ENCODE data around the gene VAT1. TPM values are rescaled to one million over a fixed set of nuclear protein-coding genes. Genes with fewer than 3 reads are reported as not detected.

VAT1 gene
- total and polyA plus RNA-seq, 9 donors: 50.4 to 95.3 (median 75.9) TPM

GRCh38 chr17:43051969-43052368, 29.8 kb upstream of the VAT1 start:
- Histone ChIP-seq H3K4me1 (ENCODE audit: control insufficient read depth, insufficient read depth, low read length) (no peaks in the 10 kb centered on the region), H3K36me3 (ENCODE audit: control insufficient read depth, insufficient read depth, low read length) (peaks cover 36% of the 10 kb centered on the region), H3K27me3 (ENCODE audit: control insufficient read depth, insufficient read depth, low read length) (no peaks in the 10 kb centered on the region), H3K4me3 (ENCODE audit: low read length) (no peak overlapping the region), H3K27ac (ENCODE audit: low read length) (no peak overlapping the region), H3K9me3 (replicated peaks; ENCODE audit: control insufficient read depth, low read depth, low read length) (no peaks in the 10 kb centered on the region)
- DNase-seq: no peak
- WGBS (ENCODE audit: insufficient coverage): no CpG with 5 or more reads among the region's 1 CpG

- Histone ChIP-seq H3K4me1 (ENCODE audit: control insufficient read depth, insufficient read depth, low read length) (no peaks in the 10 kb centered on the region), H3K36me3 (ENCODE audit: control insufficient read depth, insufficient read depth, low read length) (peaks cover 18% of the 10 kb centered on the region), H3K4me3 (ENCODE audit: low read length) (no peak overlapping the region), H3K9me3 (replicated peaks; ENCODE audit: control insufficient read depth, low read depth, low read length) (no peaks in the 10 kb centered on the region), H3K27ac (ENCODE audit: low read length) (no peak overlapping the region), H3K27me3 (ENCODE audit: control insufficient read depth, insufficient read depth, low read length) (no peaks in the 10 kb centered on the region)
- 100% methylated on average over 2 of the region's 4 CpGs for WGBS (ENCODE audit: insufficient coverage)
- DNase-seq: no peak
These were observed 21.8 kb upstream of the VAT1 start for GRCh38 chr17:43044024-43044423.

GRCh38 chr17:43043307-43043706, 21.1 kb upstream of the VAT1 start:
- Histone ChIP-seq H3K27me3 (ENCODE audit: control insufficient read depth, insufficient read depth, low read length) (no peaks in the 10 kb centered on the region), H3K9me3 (replicated peaks; ENCODE audit: control insufficient read depth, low read depth, low read length) (no peaks in the 10 kb centered on the region), H3K4me3 (ENCODE audit: low read length) (no peak overlapping the region), H3K4me1 (ENCODE audit: control insufficient read depth, insufficient read depth, low read length) (no peaks in the 10 kb centered on the region), H3K27ac (ENCODE audit: low read length) (no peak overlapping the region), H3K36me3 (ENCODE audit: control insufficient read depth, insufficient read depth, low read length) (peaks cover 13% of the 10 kb centered on the region)
- no peak for DNase-seq

DNA sequence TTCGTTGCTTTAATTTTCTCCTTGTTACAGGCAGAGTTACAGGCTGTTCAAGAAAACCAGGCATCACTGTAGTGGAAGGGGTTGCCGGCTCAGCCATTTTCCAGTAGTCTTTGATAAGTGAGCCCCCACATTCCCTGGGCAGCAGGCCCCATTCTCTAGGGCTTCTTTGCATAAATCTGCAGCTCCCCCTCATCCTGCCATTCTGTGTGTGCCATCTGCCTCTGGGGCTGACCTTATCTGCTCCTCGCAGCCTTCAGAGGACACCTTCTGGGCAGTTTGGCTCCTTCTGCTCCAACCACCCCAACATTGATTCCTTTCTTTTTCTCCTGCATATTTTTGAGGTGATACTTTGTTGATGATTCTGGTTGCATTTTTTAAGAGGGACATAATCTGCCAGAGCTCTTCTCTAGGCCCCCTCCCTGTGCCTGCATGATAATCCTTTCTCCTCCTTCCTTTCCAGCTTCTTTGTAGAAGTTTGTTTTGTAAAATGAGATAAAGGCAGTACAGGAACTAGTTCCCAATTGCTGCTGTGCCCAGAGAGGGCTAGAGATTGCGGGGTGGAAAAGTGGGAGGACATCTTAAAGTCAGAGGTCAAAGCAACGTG, 19.9 kb upstream of the VAT1 start:
- no peak overlapping the region for H3K27ac ChIP-seq (ENCODE audit: low read length)
- 11% methylated on average over 1 of the region's 5 CpGs for WGBS (ENCODE audit: insufficient coverage)
- no peak overlapping the region for H3K4me3 ChIP-seq (ENCODE audit: low read length)
- H3K27me3 ChIP-seq (ENCODE audit: control insufficient read depth, insufficient read depth, low read length): no peaks in the 10 kb centered on the region
- no peaks in the 10 kb centered on the region for H3K9me3 ChIP-seq (replicated peaks; ENCODE audit: control insufficient read depth, low read depth, low read length)
- DNase-seq: no peak
- peaks cover 11% of the 10 kb centered on the region for H3K36me3 ChIP-seq (ENCODE audit: control insufficient read depth, insufficient read depth, low read length)
- H3K4me1 ChIP-seq (ENCODE audit: control insufficient read depth, insufficient read depth, low read length): no peaks in the 10 kb centered on the region

- Histone ChIP-seq H3K4me3 (ENCODE audit: low read length) (no peak overlapping the region), H3K4me1 (ENCODE audit: control insufficient read depth, insufficient read depth, low read length) (no peaks in the 10 kb centered on the region), H3K27ac (ENCODE audit: low read length) (no peak overlapping the region), H3K27me3 (ENCODE audit: control insufficient read depth, insufficient read depth, low read length) (no peaks in the 10 kb centered on the region), H3K9me3 (replicated peaks; ENCODE audit: control insufficient read depth, low read depth, low read length) (no peaks in the 10 kb centered on the region), H3K36me3 (ENCODE audit: control insufficient read depth, insufficient read depth, low read length) (peaks cover 8% of the 10 kb centered on the region)
- no peak for DNase-seq
- WGBS (ENCODE audit: insufficient coverage): no CpG with 5 or more reads among the region's 2 CpGs
These were observed 18.5 kb upstream of the VAT1 start for GRCh38 chr17:43040655-43041054.

- H3K36me3 ChIP-seq (ENCODE audit: control insufficient read depth, insufficient read depth, low read length): peaks cover 4% of the 10 kb centered on the region
- H3K4me1 ChIP-seq (ENCODE audit: control insufficient read depth, insufficient read depth, low read length): no peaks in the 10 kb centered on the region
- no CpG with 5 or more reads among the region's 2 CpGs for WGBS (ENCODE audit: insufficient coverage)
- no peaks in the 10 kb centered on the region for H3K9me3 ChIP-seq (replicated peaks; ENCODE audit: control insufficient read depth, low read depth, low read length)
- no peak overlapping the region for H3K27ac ChIP-seq (ENCODE audit: low read length)
- H3K4me3 ChIP-seq (ENCODE audit: low read length): no peak overlapping the region
- no peaks in the 10 kb centered on the region for H3K27me3 ChIP-seq (ENCODE audit: control insufficient read depth, insufficient read depth, low read length)
- DNase-seq: no peak
These were observed 17.5 kb upstream of the VAT1 start for GRCh38 chr17:43039646-43040045.

- H3K4me1 ChIP-seq (ENCODE audit: control insufficient read depth, insufficient read depth, low read length): peaks cover 4% of the 10 kb centered on the region
These were observed 12.7 kb upstream of the VAT1 start for GRCh38 chr17:43034894-43035293.

GRCh38 chr17:43033948-43034881, 12.0 kb upstream of the VAT1 start:
- Histone ChIP-seq H3K27me3 (ENCODE audit: control insufficient read depth, insufficient read depth, low read length) (no peaks in the 10 kb centered on the region), H3K4me1 (ENCODE audit: control insufficient read depth, insufficient read depth, low read length) (peaks cover 7% of the 10 kb centered on the region), H3K27ac (ENCODE audit: low read length) (no peak overlapping the region), H3K4me3 (ENCODE audit: low read length) (no peak overlapping the region), H3K9me3 (replicated peaks; ENCODE audit: control insufficient read depth, low read depth, low read length) (no peaks in the 10 kb centered on the region), H3K36me3 (ENCODE audit: control insufficient read depth, insufficient read depth, low read length) (no peaks in the 10 kb centered on the region)
- no peak for DNase-seq
- WGBS (ENCODE audit: insufficient coverage): 36% methylated on average over 3 of the region's 12 CpGs

More at GRCh38 chr17:43034894-43035293, 12.7 kb upstream of the VAT1 start:
- no peak overlapping the region for H3K27ac ChIP-seq (ENCODE audit: low read length)
- 44% methylated on average over 2 of the region's 3 CpGs for WGBS (ENCODE audit: insufficient coverage)
- no peaks in the 10 kb centered on the region for H3K9me3 ChIP-seq (replicated peaks; ENCODE audit: control insufficient read depth, low read depth, low read length)
- no peak overlapping the region for H3K4me3 ChIP-seq (ENCODE audit: low read length)
- H3K27me3 ChIP-seq (ENCODE audit: control insufficient read depth, insufficient read depth, low read length): no peaks in the 10 kb centered on the region
- no peak for DNase-seq
- no peaks in the 10 kb centered on the region for H3K36me3 ChIP-seq (ENCODE audit: control insufficient read depth, insufficient read depth, low read length)

- no peak overlapping the region for H3K4me3 ChIP-seq (ENCODE audit: low read length)
- WGBS (ENCODE audit: insufficient coverage): no CpG with 5 or more reads among the region's 3 CpGs
- no peak for DNase-seq
- no peaks in the 10 kb centered on the region for H3K9me3 ChIP-seq (replicated peaks; ENCODE audit: control insufficient read depth, low read depth, low read length)
- no peak overlapping the region for H3K27ac ChIP-seq (ENCODE audit: low read length)
- H3K36me3 ChIP-seq (ENCODE audit: control insufficient read depth, insufficient read depth, low read length): no peaks in the 10 kb centered on the region
- H3K4me1 ChIP-seq (ENCODE audit: control insufficient read depth, insufficient read depth, low read length): peaks cover 13% of the 10 kb centered on the region
- no peaks in the 10 kb centered on the region for H3K27me3 ChIP-seq (ENCODE audit: control insufficient read depth, insufficient read depth, low read length)
These were observed 9.5 kb upstream of the VAT1 start for GRCh38 chr17:43031666-43032065.

- 70% methylated on average over 4 of the region's 6 CpGs for WGBS (ENCODE audit: insufficient coverage)
- Histone ChIP-seq H3K4me3 (ENCODE audit: low read length) (no peak overlapping the region), H3K4me1 (ENCODE audit: control insufficient read depth, insufficient read depth, low read length) (peaks cover 13% of the 10 kb centered on the region), H3K36me3 (ENCODE audit: control insufficient read depth, insufficient read depth, low read length) (no peaks in the 10 kb centered on the region), H3K27me3 (ENCODE audit: control insufficient read depth, insufficient read depth, low read length) (peaks cover 2% of the 10 kb centered on the region), H3K9me3 (replicated peaks; ENCODE audit: control insufficient read depth, low read depth, low read length) (no peaks in the 10 kb centered on the region), H3K27ac (ENCODE audit: low read length) (no peak overlapping the region)
- no peak for DNase-seq
These were observed 8.1 kb upstream of the VAT1 start for GRCh38 chr17:43030137-43030767.

All from muscle of leg (tissue), 11 donors.